ENCODE data around the gene ARHGEF11. TPM values are rescaled to one million over a fixed set of nuclear protein-coding genes. Genes with fewer than 3 reads are reported as not detected.

ARHGEF11 gene
- total RNA-seq, 1 donor from 2014 or later, result 52.7 TPM

- peak; percentile 85 for DNase-seq (ENCODE audit: low read depth, low spot score)
- Mint-ChIP-seq H3K27me3 (ENCODE audit: low read depth) (peaks cover 81% of the 10 kb centered on the region), H3K4me3 (peak within 1 kb of the TSS; percentile 39), H3K4me1 (peaks cover 5% of the 10 kb centered on the region), H3K27ac (ENCODE audit: unreplicated experiment) (no peak within 1 kb of the TSS), H3K36me3 (ENCODE audit: low read depth) (no peaks in the 10 kb centered on the region), H3K9me3 (no peaks in the 10 kb centered on the region)
- TF ChIP-seq CTCF (conservative IDR thresholded peaks at IDR 0.05), result peak; percentile 92
Observed at GRCh38 chr1:156920233-156921052, 125.1 kb downstream of the ARHGEF11 start, which contains the start of gene LRRC71. LRRC71 (plus strand) TSS chr1:156920632; CDS start chr1:156920804, 172 bp downstream.

- Mint-ChIP-seq H3K4me1 (no peaks in the 10 kb centered on the region), H3K36me3 (ENCODE audit: low read depth) (no peaks in the 10 kb centered on the region), H3K4me3 (no peak overlapping the region), H3K27me3 (ENCODE audit: low read depth) (peaks cover 22% of the 10 kb centered on the region), H3K27ac (ENCODE audit: unreplicated experiment) (peak overlapping the region; percentile 19), H3K9me3 (no peaks in the 10 kb centered on the region)
- no peak for DNase-seq (ENCODE audit: low read depth, low spot score)
- TF ChIP-seq CTCF (conservative IDR thresholded peaks at IDR 0.05), result no peak
Observed at GRCh38 chr1:156914440-156914856, 131.1 kb downstream of the ARHGEF11 start.

GRCh38 chr1:156913809-156914387, 131.6 kb downstream of the ARHGEF11 start:
- TF ChIP-seq CTCF (conservative IDR thresholded peaks at IDR 0.05), result no peak
- H3K27ac Mint-ChIP-seq (ENCODE audit: unreplicated experiment), result no peak overlapping the region
- no peaks in the 10 kb centered on the region for H3K36me3 Mint-ChIP-seq (ENCODE audit: low read depth)
- no peak for DNase-seq (ENCODE audit: low read depth, low spot score)
- no peak overlapping the region for H3K4me3 Mint-ChIP-seq
- H3K9me3 Mint-ChIP-seq, result no peaks in the 10 kb centered on the region
- no peaks in the 10 kb centered on the region for H3K4me1 Mint-ChIP-seq
- peaks cover 16% of the 10 kb centered on the region for H3K27me3 Mint-ChIP-seq (ENCODE audit: low read depth)

DNA sequence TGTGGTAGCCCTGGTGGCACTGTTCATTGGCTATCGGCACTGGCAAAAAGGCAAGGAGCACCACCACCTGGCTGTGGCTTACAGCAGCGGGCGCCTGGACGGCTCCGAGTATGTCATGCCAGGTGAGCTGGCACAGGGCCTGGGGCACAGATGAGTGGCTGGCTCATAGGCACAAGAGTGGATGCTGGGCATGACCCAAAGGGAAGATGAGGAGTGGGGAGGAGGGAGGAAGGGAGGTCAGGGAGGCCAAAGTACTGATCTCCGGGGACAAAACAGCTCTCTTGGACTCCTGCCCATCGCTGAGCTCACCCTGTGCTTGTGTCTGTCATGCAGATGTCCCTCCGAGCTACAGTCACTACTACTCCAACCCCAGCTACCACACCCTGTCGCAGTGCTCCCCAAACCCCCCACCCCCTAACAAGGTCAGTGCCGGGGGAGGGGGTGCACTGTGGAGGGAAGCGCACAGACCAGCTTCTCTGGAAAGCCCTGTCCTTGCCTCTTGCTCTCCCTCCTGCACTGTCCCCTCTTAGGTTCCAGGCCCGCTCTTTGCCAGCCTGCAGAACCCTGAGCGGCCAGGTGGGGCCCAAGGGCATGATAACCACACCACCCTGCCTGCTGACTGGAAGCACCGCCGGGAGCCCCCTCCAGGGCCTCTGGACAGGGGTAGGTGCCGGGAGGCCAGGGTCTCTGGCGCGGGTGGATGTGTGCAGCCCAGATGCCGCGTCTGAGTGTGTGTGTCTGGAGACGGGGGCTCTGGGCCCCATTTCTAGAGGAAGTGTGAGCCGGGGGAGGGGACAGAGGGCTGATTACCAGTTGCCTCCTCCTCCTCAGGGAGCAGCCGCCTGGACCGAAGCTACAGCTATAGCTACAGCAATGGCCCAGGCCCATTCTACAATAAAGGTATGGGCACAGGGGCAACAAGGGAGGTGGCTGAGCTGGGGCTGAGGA, 132.4 kb downstream of the ARHGEF11 start:
- no peak overlapping the region for H3K27ac Mint-ChIP-seq (ENCODE audit: unreplicated experiment)
- H3K4me3 Mint-ChIP-seq, result no peak overlapping the region
- peaks cover 10% of the 10 kb centered on the region for H3K27me3 Mint-ChIP-seq (ENCODE audit: low read depth)
- no peak for DNase-seq (ENCODE audit: low read depth, low spot score)
- no peaks in the 10 kb centered on the region for H3K4me1 Mint-ChIP-seq
- no peaks in the 10 kb centered on the region for H3K36me3 Mint-ChIP-seq (ENCODE audit: low read depth)
- no peak for TF ChIP-seq CTCF (conservative IDR thresholded peaks at IDR 0.05)
- no peaks in the 10 kb centered on the region for H3K9me3 Mint-ChIP-seq

DNA sequence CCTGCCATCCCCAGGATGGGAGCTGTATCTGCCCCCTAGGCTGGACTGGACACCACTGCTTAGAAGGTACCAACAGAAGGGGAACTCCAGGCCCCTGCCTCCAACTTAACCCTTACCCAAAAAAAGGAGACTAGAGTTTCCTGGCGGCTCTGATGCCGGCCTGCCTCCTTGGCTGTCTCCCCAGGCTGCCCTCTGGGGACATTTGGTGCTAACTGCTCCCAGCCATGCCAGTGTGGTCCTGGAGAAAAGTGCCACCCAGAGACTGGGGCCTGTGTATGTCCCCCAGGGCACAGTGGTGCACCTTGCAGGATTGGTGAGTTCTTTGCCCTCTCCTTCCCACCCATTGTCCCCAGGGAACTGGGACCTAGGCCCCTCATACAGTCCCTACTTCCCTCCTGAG, 133.2 kb downstream of the ARHGEF11 start:
- DNase-seq (ENCODE audit: low read depth, low spot score), result no peak
- H3K4me1 Mint-ChIP-seq, result no peaks in the 10 kb centered on the region
- no peaks in the 10 kb centered on the region for H3K36me3 Mint-ChIP-seq (ENCODE audit: low read depth)
- H3K9me3 Mint-ChIP-seq, result no peaks in the 10 kb centered on the region
- no peak overlapping the region for H3K27ac Mint-ChIP-seq (ENCODE audit: unreplicated experiment)
- TF ChIP-seq CTCF (conservative IDR thresholded peaks at IDR 0.05), result no peak
- peaks cover 7% of the 10 kb centered on the region for H3K27me3 Mint-ChIP-seq (ENCODE audit: low read depth)
- no peak overlapping the region for H3K4me3 Mint-ChIP-seq
